ENCODE measurements around the gene FGFBP1. TPM values are rescaled to one million over a fixed set of nuclear protein-coding genes. Genes with fewer than 3 reads are reported as not detected.

Gene FGFBP1
- not detected for total RNA-seq
- long read RNA-seq: 0 reads

GRCh38 chr4:15938640-15939039 is at the start of gene FGFBP1:
Gene FGFBP1 (minus strand): TSS chr4:15938740. CDS start chr4:15936632, 2,108 bp downstream.
- ATAC-seq (ENCODE audit: poor library complexity) (no peak), DNase-seq (no peak)
- intact Hi-C loops (cut with DNase I): no loop called here

- no peak for ATAC-seq (ENCODE audit: poor library complexity)
- intact Hi-C loops (cut with DNase I): no loop called here
Measured at GRCh38 chr4:15988222-15988621, 49.7 kb upstream of the FGFBP1 start.

DNA sequence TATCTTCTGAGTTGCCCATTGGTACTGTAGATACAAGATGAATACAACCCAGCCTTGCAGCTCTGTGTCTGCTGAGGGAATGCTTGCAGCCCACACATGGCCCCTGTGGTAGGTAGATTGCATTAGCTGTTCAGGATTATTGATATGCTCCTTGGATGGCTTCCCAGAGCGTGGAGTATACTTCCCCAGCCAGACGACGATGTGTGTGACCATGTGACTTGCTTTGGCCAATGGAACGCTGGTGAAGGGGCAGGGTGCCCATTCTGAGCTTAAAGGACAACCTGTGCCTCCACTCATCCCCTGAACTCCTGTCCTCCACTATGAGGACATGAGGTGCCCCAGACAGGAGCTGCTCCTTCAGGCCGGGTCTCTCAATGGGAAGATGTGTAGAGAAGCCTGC is 48.4 kb upstream of the FGFBP1 start:
- DNase-seq (no peak), ATAC-seq (ENCODE audit: poor library complexity) (no peak)
- intact Hi-C loops (cut with DNase I): no loop called here

More at GRCh38 chr4:15988222-15988621, 49.7 kb upstream of the FGFBP1 start:
- DNase-seq: no peak

GRCh38 chr4:15983610-15984009 is 45.1 kb upstream of the FGFBP1 start:
- ATAC-seq (ENCODE audit: poor library complexity) (no peak), DNase-seq (no peak)
- intact Hi-C loops (cut with DNase I): no loop called here

DNA sequence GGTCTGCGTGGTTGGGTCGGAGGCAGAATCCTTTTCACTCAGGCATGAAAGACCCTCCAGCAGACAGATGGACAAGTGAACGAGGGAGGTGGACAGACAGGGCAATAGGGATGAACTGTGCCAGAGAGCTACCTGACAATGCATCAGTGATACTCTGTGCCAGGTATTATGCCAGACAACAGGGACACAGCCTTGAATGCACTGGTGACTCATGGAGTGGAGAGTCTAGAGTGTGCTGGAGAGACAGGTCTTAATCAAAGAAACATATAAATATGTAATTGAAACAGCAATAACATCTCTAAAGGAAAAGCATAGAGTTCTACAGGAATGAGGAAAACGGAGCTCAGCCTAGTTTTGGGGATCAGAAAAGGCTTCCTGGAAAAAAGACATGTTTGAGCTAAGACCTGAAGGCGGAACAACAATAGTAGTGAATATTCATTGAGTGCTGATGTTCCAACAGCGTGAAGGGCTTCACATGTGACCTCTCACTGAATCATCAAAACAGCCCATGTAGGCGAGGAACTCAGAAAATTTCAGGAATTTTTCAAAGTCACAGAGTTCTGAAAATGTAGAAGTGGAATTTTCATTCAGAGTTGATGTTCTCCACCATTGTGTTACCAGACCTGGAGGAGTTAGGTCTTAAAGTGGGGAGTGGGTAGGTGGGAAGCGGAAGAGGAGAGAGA is 44.4 kb upstream of the FGFBP1 start:
- DNase-seq (no peak), ATAC-seq (ENCODE audit: poor library complexity) (no peak)
- intact Hi-C loops (cut with DNase I): no loop called here

DNA sequence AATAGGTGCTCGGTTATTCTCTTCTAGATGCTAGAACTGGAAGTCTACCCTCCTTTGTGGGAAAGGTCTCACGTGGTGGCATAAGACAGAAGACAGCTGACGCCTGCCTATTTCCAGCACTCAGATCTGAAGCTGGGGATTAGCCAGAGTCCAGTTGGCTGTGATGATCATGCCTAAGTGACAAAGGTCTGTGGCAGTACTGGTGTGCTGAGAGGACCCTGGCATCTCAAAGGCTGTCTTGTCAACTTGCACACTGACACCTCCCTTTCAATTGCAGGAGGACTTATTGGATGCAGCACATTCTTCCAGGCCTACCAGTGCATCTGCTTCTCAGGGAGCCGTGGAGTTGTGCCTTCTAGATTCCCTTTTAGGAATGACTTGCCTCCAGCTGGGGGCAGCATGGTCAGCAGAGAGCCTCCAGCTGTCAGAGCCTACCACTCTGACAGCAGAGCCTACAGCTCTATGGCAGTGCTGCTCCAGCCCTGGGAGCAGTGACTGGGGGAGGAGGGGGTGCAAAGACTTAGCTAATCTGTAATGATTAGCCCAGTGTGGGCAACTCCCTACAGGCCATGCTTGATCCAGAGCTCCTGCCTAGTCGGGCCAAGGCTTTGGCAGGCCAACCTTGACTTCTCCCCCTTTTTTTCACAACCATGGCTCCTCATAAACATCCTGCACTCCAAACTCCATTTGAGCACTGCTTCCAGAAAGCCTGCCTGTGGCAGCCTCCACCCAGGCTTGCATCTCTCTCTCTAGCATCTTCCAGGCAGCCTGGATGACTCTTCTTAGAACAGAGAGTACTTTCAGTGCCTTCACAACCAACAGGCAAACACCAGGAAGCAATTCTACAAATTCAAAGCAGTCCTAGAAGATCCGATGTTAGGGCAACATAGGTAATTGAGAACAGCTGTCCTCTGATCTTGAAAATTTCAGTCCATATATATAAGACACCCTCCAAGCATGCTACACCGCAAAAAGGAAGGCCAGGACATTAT is 38.2 kb upstream of the FGFBP1 start:
- DNase-seq (no peak), ATAC-seq (ENCODE audit: poor library complexity) (peak; percentile 89)
- intact Hi-C loops (cut with DNase I): no loop called here

GRCh38 chr4:15971068-15971801 is 32.7 kb upstream of the FGFBP1 start:
- intact Hi-C loops (cut with DNase I): no loop called here
- no peak for DNase-seq
- ATAC-seq (ENCODE audit: poor library complexity): no peak

DNA sequence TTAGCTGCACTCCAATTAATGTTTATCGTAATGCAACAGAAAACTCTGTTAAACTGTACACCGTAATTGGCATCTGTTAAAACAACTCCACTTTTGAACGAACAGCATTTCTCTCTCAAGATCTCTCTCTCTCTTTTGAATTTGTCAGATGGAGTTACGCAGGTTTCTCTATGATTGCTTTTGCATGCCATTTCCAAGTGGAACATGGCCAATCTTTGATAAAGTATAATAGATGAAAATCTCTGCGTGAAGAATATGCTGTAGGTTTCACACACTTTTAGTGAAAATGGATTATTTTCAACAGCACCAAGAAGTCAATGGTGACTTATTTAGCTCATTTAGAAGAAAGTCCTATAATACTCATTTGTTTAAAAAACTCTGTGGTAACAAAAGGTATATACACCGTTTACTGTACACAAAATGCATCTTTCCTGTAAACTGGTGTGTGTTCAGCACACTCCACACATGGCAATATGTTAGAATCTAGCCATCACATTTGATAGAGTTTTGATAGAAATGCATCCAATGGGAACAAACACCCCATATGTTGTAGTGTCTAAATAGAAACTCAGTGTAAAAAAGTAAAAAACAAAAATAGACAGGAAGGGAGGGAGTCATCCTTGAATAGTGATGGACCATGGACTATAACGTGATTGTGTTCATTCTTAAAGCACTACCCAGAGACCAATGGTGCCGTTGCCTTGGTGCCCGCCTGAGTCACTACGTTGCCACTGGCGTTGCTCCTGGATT is 30.2 kb upstream of the FGFBP1 start:
- ATAC-seq (ENCODE audit: poor library complexity) (no peak), DNase-seq (no peak)
- intact Hi-C loops (cut with DNase I): no loop called here

- ATAC-seq (ENCODE audit: poor library complexity) (no peak), DNase-seq (no peak)
- intact Hi-C loops (cut with DNase I): no loop called here
Measured at GRCh38 chr4:15965325-15965724, 26.8 kb upstream of the FGFBP1 start.

DNA sequence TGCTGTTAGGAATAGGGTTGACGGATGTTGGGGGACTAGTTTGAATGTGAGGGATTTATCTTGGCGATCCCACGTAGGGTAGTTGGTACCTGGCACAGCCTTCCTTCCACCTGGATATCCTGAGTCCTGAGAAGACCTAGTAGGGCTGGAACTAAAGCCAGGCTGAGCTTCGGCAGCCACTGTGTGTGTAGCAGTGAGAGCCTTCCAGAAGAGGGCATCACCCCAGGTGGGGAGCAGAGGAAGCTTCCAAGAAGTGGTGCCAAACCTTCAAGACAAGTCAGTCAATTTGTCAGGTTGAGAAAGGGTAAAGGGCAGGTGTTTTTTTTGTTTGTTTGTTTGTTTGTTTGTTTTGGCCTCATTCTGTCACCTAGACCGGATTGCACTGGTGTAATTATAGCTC is 25.6 kb upstream of the FGFBP1 start:
- intact Hi-C loops (cut with DNase I): no loop called here
- ATAC-seq (ENCODE audit: poor library complexity): no peak

GRCh38 chr4:15963576-15963975 is 25.0 kb upstream of the FGFBP1 start:
- intact Hi-C loops (cut with DNase I): no loop called here

More for the DNA sequence above, 25.6 kb upstream of the FGFBP1 start:
- no peak for DNase-seq

DNA sequence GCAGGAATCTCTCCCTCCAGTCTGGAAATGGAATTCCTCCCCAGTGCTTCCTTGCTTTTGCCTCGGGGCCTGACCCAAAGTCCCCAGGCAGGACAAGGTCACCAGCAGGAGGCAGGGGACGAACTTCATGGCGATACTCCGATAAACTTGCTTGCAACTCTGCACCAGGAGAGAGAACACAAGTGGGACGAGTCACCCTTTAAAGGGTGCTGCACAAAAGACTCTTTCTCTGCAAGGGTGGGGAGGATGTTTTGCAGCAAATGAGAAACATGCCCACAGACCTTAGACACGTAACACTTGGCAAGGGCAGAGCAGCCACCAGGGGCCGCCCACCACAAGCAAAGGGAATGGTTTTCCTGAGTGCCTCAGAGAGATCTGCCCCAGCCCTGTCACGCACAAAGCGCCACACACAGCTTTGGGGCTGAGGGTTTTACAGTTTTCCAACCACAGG is 24.5 kb upstream of the FGFBP1 start, which contains the start of gene FGFBP2:
TSS of gene FGFBP2 (minus strand) at position 175 of the 451 bp plus-strand sequence. CDS start at position 129, 46 bp downstream.
- ATAC-seq (ENCODE audit: poor library complexity) (peak; percentile 83), DNase-seq (peak; percentile 61)
- intact Hi-C loops (cut with DNase I): no loop called here

More at GRCh38 chr4:15963576-15963975, 25.0 kb upstream of the FGFBP1 start:
- ATAC-seq (ENCODE audit: poor library complexity) (no peak), DNase-seq (no peak)

DNA sequence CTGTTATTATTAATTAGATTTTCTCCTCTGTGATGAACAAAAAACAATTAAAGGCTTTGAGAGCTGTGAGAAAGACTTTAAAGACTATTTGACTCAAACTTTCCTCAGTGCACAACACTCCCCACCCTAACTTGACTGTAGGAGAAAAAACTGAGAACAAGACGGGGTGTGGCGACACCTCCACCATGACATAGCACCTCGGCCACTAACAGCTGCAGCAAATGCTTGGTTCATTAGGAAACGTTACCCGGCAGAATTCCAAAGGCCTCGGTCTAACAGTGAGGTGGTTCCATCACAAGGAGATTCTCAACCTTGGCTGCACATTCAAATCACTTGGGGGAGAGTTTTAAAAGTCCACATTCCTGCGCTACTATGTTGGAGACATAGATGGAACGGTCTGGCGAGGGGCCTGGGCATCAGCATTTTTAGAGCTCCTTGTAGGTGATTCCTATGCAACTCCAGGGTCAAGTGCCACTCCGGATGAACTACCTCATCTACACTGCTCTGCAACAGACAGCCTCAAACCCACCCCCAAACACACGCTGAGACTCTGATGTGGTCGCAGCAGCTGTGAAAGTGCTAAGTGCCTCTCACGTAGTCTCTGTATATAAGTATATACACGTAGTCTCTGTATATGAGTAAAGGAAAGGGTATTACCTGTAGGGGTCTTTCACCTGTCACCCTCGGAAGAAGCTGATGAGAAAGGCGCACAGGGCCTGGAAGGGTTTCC is 23.4 kb upstream of the FGFBP1 start:
- intact Hi-C loops (cut with DNase I): no loop called here
- no peak for DNase-seq
- peak; percentile 50 for ATAC-seq (ENCODE audit: poor library complexity)

DNA sequence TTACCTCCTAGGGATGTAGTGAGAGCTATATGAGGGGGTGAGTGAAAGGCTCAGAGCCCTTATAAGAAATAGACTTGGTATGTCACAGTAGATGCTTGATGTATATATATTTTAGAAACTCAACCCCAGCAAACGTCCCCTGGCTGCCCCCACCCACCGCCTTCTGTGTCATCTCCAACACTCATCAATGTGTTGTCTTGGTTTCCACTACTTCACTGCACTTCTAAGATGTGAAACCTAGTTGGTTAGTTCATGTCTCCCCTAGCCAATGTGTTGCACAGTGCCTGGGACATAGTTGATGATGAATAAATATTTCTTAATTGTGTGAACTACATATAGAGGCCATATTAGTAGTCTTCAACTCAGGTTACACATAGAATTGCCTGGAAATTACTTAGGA is 20.0 kb upstream of the FGFBP1 start:
- intact Hi-C loops (cut with DNase I): loop anchor here (5.0 kb wide), 3 partner anchors 76 to 226 kb away; no protein-coding TSS in a partner anchor
- DNase-seq (no peak), ATAC-seq (ENCODE audit: poor library complexity) (no peak)

GRCh38 chr4:15956179-15956850 is 17.8 kb upstream of the FGFBP1 start:
- intact Hi-C loops (cut with DNase I): loop anchor here (5.0 kb wide), 3 partner anchors 74 to 224 kb away; no protein-coding TSS in a partner anchor
- ATAC-seq (ENCODE audit: poor library complexity) (peak; percentile 94), DNase-seq (peak; percentile 80)

- peak; percentile 18 for ATAC-seq (ENCODE audit: poor library complexity)
- intact Hi-C loops (cut with DNase I): loop anchor here (5.0 kb wide), 3 partner anchors 73 to 223 kb away; no protein-coding TSS in a partner anchor
Measured at GRCh38 chr4:15955670-15956069, 17.1 kb upstream of the FGFBP1 start.

DNA sequence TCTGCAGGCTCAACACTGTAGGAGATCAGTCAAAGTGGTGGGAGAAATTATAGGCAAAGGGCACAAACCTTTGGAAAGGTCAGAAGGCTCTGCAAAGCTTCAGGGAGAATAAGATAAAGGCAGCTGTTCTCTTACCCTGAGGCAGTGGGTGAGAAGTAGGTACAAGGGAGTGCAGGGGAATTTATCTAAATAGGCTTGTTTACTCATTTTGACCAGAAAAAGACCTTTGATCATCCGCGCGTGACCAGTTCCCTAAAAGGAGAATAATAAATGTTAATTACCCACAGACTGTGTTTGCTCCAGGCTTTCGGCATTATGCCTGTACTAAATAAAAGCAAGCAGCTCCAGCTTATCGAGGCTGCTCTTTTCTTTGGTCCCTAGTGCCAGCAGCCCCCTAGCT is 15.1 kb upstream of the FGFBP1 start:
- no peak for ATAC-seq (ENCODE audit: poor library complexity)
- intact Hi-C loops (cut with DNase I): no loop called here
- DNase-seq: no peak

More at GRCh38 chr4:15955670-15956069, 17.1 kb upstream of the FGFBP1 start:
- no peak for DNase-seq
